Fibroblast of skin of left biceps (primary cell): Measurements from ENCODE around the gene RSPH3.
"Not testable (repeated sequence)": the region's sequence is repeated elsewhere in the genome, so short reads cannot be mapped to it uniquely, and the experiment has no call there.

ENCODE experiments used
- DNase-seq, 2 experiments: peaks; one replicate each; pipeline ENCODE4 v3.0.0-alpha.2; 2013; ENCODE audit warnings: low read depth in 2 of 2

The RSPH3 gene

DNA sequence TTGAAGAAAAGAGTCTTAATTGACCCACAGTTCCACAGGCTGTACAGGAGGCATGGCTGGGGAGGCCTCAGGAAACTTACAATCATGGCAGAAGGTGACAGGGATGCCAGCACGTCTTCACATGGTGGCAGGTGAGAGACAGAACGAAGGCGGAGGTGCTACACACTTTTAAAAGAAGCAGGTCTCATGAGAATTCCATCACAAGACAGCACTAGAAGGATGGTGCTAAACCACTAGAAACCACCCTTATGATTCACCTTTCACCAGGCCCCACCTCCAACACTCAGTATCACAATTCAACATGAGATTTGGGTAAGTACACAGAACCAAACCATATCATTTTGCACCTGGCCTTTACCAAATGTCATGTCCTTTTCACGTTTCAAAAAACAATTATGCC is 23.9 kb upstream of the RSPH3 start:
- no peak for DNase-seq

- no peak for DNase-seq
Measured at GRCh38 chr6:159020011-159020410, 20.0 kb upstream of the RSPH3 start.

DNA sequence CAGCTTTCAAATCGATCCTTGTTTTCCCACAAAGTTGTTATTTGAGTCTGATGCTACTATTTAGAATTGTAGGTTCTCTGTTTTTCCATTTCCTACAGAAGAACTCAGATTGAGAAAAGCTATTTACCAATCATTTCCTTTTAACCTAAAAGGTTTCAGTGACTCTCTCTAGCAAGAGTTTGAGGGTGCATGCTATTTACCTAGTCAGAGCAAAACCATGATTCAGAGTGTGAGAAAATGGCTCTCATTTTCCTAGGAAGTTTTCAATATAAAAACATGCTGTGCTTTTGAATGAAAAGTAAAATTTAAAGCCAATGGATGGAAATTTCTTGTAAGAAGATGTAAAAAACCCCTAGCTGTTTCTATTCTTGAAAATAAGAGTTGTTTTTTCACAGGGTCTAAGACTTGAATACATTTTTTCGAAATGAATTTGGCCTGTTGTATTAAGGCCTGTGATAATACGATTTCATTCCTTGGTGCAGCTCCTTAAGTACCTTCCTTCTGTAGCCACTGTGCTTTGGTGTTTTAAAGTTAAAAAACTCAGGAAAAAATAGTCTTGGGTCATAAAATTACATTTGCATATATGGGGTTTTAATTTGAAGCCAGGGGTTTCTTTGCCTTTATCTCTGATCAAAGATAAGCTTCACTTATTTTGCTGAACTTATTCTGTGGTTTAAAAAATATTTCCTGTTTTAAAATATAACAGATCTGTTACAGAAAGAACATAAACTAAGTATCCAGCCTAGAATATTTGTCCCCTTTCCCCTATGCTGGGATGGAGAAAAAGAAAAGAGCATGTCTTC is 18.0 kb upstream of the RSPH3 start:
- DNase-seq = no peak

- DNase-seq = no peak
Measured at GRCh38 chr6:159014406-159014805, 14.4 kb upstream of the RSPH3 start.

GRCh38 chr6:159013229-159013628 is 13.2 kb upstream of the RSPH3 start:
- no peak for DNase-seq

DNA sequence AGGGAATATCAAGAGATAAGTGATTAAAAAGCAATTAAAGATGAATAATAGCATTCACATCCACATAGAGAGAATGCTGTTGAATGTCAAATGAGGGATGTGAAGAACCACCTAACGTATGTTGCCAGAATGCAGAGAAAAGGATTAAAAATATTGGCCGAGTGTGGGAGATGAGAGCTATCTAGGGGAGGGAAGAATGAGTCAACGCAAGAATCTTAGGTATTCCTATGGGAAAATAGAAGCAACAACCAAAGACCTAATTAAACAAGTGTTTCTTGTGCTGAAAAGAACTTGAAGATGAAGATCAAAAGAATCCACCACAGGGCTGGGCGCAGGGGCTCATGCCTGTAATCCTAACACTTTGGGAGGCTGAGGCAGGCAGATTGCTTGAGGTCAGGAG is 12.2 kb upstream of the RSPH3 start:
- no peak for DNase-seq

DNA sequence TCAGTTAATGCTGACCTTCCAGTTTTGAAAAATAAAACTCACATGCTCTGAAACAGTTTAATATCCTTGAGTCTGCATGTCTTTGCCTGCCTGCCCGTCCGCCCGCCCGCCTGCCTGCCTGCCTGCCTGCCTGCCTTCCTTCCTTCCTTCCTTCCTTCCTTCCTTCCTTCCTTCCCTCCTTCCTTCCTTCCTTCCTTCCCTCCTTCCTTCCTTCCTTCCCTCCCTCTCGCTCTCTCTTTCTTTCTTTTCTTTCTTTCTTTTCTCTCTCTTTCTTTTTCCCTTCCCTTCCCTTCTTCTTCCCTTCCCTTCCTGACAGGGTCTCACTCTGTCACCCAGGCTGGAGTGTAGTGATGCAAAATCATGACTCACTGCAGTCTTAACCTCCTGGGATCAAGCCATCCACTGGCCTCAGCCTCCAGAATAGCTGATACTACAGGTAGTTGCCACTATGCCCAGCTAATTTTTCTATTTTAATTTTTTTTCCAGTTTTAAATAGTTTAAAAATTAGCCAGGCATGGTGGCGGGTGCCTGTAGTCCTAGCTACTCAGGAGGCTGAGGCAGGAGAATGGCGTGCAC is 10.1 kb upstream of the RSPH3 start:
- DNase-seq = not testable (repeated sequence)

DNA sequence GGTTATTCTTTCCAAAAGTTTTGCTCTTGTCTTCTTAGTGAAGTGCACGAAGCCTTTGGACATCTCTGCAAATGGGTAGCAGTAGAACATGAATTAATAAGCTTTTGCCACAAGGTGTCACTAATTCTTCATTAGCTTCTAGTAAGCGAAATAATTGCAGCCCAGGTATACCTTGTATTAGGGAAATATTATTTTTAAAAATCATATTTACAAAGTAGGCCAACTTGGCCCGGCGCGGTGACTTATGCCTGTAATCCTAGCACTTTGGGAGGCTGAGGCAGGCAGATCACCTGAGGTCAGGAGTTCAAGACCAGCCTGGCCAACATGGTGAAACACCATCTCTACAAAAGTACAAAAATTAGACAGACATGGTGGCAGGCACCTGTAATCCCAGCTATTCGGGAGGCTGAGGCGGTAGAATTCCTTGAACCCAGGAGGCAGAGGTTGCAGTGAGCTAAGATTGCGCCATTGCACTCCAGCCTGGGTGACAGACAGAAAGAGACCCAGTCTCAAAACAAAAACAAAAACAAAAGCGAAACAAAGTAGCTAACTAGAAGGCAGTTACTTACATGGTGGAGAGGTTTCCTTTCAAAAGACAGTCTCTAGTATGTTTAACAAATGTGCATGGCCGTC is 8.8 kb upstream of the RSPH3 start:
- no peak for DNase-seq

DNA sequence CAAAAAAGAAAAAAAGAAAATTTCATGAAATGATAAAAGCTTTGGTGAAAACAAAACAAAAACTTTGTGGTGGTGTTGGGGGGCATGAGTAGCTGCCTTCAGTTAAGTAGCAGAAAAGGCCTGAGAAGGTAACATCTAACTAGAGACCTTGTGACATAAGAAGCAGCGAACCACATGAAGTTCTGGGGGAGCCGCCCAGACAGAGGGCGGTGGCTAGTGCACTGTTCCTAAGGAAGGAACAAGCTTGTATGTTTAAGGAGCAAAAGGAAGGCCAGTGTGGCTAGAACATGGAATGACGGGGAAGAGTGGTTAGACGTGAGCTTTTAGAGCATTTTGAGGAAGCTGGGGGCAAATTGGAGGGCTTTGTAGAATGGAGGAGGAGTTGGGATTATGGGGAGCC is 7.5 kb upstream of the RSPH3 start:
- no peak for DNase-seq

GRCh38 chr6:159005436-159005835 is 5.4 kb upstream of the RSPH3 start:
- no peak for DNase-seq

DNA sequence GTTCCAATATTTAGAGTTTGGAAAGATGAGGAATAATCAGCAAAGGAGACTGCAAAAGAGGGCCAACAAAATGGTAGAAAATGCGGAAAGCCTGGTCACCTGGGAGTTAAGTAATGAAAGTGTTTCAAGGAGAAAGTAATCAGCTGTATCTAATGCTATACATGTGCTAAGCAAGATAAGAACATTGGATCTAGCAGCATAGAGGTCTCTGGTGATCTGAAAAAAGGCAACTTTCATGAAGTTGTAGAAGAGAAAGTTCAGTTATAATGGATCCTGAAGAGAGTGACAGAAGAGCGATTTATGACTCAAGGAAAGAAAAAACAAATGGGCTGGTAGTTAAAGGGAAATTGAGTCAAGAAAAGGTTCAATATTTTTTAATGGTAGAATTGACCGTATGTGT is 4.6 kb upstream of the RSPH3 start:
- no peak for DNase-seq

- no peak for DNase-seq
Measured at GRCh38 chr6:159002432-159003155, 2.6 kb upstream of the RSPH3 start.

DNA sequence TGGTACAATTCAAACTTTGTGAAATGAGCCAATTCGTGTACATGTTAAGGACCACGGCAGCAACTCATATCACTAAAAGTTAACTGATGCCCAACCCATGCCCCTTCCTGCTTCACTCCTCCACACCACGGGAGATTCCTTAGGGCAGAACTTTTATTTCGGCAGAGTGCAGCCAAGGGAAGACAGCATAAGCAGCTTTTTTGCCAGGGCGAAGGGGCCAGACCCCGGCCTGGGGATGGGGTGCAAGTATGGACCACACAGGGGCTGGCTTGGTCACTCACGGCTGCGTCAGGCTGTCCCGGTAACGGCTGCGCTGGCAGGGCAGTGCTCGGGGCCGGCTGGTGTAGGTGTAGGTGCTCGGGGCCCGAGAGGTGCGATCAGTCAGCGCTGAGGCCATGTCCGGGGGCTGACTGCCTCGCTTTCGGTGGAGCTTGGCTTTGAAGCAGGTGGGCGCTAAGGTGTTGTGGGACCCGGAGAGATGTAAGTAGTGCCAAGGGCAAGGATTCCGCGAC is 792 bp downstream of the RSPH3 start:
- DNase-seq = no peak

- no peak for DNase-seq
Measured at GRCh38 chr6:158996856-158997255, 3.1 kb downstream of the RSPH3 start.

GRCh38 chr6:158993639-158994038 is 6.4 kb downstream of the RSPH3 start:
- DNase-seq = no peak

DNA sequence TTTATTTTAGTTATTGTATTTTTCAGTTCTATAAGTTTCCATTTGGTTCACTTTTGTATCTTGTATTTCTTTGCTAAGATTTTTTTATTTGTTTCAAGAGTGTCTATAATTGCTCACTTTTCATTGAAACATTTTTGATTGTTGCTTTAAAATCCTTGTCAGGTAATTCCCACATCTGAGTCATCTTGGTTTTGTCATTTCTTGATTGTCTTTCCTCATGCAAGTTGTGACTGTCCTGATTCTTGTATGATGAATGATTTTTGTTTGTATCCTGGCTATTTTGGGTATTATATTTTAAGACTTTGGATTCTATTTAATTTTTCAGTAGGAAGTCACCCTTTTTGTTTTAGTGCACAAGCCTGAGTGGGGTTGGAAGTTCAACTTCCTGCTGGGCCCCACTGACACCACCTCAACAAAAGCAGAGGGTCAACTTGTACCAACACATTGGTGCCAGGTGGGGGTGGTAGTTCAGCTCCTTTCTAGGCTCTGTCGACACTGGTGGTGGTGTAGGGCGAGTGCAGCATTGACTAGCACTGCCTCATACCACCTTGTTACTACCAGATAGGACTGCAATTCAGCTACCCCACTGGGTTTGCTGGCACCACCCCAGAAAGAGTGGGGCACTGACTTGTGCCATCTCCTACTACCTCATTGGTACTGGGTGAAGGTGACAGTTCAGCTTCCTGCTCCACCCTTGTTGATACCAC is 8.8 kb downstream of the RSPH3 start:
- DNase-seq = no peak

DNA sequence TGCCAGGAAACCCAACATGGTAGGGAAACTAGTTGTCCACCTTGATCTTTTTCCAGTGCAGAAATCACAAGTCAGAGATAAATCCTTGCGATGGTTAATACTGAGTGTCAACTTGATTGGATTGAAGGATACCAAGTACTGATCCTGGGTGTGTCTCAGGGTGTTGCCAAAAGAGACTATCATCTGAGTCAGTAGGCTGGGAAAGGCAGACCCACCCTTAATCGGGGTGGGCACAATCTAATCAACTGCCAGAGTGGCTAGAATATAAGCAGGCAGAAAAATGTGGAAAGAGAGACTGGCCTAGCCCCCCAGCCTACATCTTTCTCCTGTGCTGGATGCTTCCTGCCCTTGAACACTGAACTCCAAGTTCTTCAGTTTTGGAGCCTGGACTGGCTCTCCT is 10.3 kb downstream of the RSPH3 start:
- not testable (repeated sequence) for DNase-seq

GRCh38 chr6:158988477-158988876 is 11.5 kb downstream of the RSPH3 start:
- no peak for DNase-seq

GRCh38 chr6:158987657-158988056 is 12.3 kb downstream of the RSPH3 start:
- no peak for DNase-seq

- peak; percentile 27 to 29 for DNase-seq
Measured at GRCh38 chr6:158978757-158979156, 21.2 kb downstream of the RSPH3 start.

DNA sequence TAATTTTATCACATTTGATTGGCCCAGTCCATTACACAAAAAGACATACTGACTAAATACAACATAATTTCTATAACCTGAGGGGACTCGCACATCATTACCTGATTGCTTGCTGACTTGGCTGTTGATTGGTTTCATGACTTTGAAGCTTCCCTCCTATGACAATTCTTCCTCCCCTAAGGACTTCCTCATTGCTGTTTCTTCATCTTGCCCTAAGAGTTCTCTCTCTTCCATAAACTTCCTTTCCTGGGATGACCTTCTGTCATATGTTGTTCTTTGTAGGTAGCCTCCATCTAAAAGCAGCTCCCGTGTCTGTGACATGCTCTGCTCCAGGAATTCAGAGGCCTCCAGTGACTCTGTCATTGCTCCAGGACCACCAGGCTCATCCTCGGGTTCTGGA is 22.6 kb downstream of the RSPH3 start:
- DNase-seq = no peak
